Ovary (tissue), 3 donors: Measurements from ENCODE around the gene ZPBP2.

Source experiments
- CTCF ChIP-seq, 3 donors: fragments of 450-650 bp in 2 of 3; fragments of 200-600 bp in 1 of 3; IDR thresholded peaks; one replicate each; pipeline versions ENCODE4 v1.5.1 to v1.8.0; 2016 to 2022; ENCODE audit warnings: antibody characterized with exemption in 3 of 3, mild to moderate bottlenecking in 1 of 3
- EP300 ChIP-seq: sonication (generic); formaldehyde crosslinking; IDR thresholded peaks from one replicate; pipeline ENCODE4 v1.6.1; 2017; ENCODE audit warnings: antibody characterized with exemption
- POLR2A ChIP-seq: fragments of 450-650 bp; IDR thresholded peaks from one replicate; pipeline ENCODE4 v1.6.1; 2017; ENCODE audit warnings: antibody characterized with exemption, mild to moderate bottlenecking, moderate library complexity
- donor health status: DM: no; HTN: no; CAD: no.

DNA sequence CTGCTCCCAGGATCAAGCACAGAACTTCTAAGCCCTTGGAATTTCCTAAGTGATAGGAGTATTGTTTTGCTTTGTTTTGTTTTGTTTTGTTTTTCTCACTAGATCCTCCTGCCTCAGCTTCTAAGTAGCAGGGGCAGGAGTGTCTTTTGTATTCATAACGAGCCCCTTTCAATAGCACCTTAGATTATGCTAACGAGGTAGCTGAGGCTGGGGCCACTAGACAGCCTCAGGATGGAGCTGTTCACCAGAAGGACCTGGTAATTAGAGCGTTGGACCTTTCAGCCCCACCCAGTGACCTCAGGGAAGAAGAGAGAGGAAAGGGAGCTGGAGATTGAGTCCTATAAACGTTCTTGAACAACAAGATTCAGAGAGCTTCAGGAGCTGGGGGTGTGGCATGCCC is 47.5 kb upstream of the ZPBP2 start:
- TF ChIP-seq CTCF (IDR thresholded peaks at IDR 0.05) = no peak
- no peak for TF ChIP-seq POLR2A
- TF ChIP-seq EP300 = no peak
